GM21528 (cell line): Measurements from ENCODE around the gene TTF2.
"Not testable (repeated sequence)": the region's sequence is repeated elsewhere in the genome, so short reads cannot be mapped to it uniquely, and the experiment has no call there.

Experiments
- ATAC-seq: cut with Tn5 transposase; IDR thresholded peaks from one replicate; pipeline ENCODE4 v1.9.1; 2021; ENCODE audit warnings: mild to moderate bottlenecking, moderate library complexity; ENCODE audit not compliant: unreplicated experiment, low FRiP score

The TTF2 gene

GRCh38 chr1:117089996-117090395 is 29.9 kb downstream of the TTF2 start:
- no peak for ATAC-seq

DNA sequence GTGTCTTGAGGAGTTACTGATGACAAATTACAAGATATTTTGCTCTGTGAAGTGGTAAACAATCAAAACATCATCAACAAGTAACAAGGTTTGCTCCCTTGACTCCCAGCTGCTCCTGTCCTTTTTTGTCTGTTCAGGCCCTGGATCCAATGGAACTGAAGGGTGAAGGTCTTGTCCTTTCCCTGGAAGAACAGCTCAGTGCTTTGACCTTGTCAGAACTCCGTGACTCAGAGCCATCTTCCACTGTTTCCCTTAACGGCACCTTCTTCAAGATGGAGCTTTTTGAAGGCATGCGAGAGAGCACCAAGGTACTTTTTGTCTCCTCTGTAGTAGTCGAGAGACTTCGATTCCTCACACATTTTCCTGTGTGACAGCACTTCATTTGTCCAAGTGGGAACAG is 32.5 kb downstream of the TTF2 start:
- ATAC-seq: no peak

- ATAC-seq: no peak
Measured at GRCh38 chr1:117093091-117093534, 33.0 kb downstream of the TTF2 start.

DNA sequence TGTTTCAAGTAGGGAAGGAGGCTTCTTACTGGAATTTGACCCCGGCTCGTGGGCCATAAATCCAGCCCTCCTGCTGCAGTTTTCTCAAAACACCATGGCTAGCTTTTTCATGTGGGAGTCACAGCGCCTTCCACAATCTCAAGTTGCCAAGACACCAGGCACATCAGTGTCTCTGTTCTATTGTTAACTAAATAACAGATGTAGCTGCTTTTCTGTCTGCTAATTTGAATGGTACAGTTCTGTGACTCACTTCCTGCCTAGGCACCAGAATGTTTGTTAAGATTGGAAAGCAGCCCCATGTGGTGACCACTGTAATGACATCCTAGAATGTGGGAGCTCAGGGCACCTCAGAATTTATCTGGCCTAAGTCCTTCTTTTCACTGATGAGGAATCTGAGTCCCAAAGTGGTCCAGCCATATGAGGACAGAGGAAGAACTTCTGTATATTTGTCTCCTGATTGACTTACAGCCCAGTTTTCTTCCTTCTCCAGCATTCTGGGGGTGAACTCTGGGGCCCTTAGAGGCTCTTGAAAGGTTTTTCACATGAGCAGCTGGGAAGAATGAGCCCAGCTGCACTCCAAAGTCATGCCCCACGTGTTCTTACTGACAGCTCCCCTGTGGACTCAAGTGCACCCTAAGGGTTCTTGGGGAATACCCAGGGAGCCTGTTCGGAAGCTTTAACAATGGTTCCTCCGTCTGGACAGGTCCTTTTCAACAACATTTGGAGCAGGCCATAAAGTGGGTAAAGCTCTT is 33.9 kb downstream of the TTF2 start:
- ATAC-seq: no peak

DNA sequence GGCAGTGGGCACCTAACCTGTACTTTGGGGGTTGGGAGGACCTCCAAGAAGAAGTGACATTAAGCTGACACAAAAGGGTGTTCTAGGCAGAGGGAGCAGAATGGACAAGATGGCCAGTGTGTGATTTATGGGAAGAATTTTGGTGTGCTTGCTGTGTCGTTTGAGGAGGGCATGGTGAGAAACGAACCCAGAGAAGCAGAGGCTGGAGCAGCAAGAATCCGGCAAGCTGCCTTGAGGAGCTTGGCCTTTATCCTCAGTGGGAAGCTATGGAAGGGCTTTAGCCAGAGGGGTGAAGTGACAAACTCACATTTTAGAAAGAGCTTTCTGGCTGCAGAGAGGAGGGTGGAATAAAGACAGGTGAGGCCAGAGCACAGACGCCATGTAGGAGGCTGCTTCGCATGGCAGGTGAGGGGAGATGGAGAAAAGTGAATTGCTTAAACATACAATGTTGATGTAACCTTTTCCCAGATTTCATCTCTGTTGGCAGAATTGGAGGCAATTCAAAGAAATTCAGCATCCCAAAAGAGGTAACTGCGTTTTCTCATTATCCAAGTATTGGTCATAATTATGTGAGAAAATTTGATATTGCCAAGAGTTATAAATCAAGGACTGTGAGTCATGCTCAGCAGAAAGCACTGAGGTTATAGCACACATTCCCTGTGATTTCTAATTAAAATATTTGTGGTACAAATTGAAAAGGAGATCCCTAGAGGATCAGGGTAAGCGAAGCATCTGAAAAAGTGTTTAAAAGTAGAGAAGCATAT is 34.9 kb downstream of the TTF2 start:
- no peak for ATAC-seq

DNA sequence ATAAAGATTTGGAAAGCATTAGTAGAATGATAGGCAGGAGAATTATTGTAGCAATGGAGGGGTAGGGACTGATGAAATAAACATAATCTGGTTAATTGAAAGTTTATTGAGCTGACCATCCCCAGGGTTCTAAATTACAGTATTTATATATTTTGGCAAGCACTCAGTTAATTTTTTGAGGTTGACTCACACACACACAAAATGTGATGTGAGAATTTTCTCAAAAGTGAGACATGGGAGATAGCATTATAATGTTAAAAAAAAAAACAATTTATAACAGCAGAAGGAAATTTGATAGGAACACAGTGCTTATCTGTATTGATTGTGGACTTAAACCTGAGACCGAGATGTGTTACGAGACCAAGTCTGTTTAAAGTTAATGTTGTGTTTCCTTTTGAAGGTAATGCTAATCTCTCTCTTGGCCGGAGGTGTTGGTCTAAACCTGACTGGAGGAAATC is 36.9 kb downstream of the TTF2 start:
- no peak for ATAC-seq

GRCh38 chr1:117097443-117097842 is 37.3 kb downstream of the TTF2 start:
- no peak for ATAC-seq

GRCh38 chr1:117098287-117098890 is 38.3 kb downstream of the TTF2 start:
- no peak for ATAC-seq

GRCh38 chr1:117101334-117101733 is 41.2 kb downstream of the TTF2 start:
- no peak for ATAC-seq

DNA sequence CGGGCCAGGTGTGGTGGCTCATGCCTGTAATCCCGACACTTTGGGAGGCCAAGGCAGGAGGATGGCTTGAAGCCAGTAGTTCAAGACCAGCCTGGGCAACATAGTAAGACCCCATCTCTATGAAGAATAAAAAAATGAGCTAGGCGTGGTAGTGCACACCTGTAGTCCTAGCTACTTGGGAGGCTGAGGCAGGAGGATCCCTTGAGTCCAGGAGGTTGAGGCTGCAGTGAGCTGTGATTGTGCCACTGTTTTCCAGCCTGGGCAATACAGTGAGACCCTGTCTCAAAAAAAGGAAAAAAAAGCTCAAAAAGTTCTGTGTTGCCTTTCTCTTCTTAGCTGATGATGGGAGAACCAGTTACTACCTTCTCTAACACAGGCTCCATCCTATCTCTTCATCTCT is 41.7 kb downstream of the TTF2 start:
- not testable (repeated sequence) for ATAC-seq

DNA sequence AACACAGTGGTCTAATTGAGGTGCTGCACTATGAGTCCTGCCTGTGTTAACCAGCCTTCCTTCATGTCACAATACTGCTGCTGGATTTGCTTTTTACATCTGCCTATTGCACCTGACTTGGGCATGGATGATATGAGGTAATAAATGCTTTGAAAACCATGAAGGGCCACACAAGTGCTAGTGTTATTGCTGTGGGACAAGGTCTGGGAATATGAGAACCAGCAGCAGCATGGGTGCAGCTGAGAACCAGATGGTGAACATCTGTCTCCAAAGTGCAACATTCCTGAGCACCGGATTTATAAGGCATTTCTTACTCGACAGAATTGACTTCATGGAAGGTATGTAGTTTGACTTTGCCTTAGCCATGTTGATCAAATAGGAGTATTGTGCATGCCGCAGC is 44.9 kb downstream of the TTF2 start:
- ATAC-seq: no peak

DNA sequence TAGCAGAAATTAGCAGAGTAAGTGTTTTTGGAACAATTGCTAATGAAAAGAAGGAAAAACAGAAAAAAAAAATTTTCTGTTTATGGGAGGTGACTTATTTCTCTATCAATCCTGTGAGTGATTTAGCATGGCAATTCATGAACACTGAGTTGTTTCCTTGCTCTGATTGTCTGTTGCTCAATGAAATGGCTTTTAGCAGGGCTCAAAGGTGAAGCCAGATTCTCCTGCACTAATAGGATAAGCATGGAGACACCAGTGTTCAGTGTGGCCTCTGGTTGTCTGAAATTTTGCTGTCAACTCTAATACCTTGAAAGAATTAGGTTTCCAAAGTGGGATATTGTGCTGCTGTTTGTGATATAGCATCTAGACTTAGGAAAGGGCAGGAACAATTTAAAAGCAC is 45.6 kb downstream of the TTF2 start:
- ATAC-seq: no peak

GRCh38 chr1:117106478-117106877 is 46.4 kb downstream of the TTF2 start:
- ATAC-seq: no peak

DNA sequence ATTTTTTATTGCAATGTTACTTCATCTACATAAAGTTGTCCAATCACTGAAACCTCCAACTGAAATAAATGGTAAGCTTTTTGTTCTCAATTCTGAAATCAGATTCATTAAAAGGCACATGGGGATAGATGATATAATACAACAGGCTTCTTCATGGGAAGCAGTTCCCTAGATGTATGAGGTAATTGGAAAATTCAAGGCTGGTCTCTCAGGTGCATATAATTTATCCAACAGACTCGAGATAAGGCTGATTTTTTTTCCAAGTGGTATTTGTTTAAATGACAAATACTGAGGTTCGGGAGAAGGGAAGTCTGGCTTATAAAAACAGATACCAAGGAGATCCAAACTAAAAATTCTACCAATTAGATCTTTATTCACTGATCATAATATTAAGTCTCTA is 47.2 kb downstream of the TTF2 start:
- no peak for ATAC-seq

DNA sequence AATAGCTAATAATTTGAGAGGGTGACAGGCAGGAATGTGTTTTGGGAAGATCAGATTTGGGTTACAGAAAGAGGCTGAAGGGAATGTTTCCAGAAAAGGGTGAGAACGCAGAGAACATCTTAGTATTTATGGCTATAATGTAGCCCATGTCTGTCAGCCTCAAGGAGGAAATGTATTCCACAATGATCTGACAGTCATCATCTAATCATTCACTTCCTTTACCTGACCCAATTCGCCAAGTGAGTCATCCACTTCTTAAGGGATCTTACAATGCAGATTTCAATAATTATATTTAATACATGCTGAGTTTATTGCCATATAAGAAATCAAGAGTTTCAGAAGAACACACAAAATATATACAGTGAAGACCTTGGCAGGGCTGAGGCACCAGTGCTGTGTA is 50.6 kb downstream of the TTF2 start:
- ATAC-seq: no peak

GRCh38 chr1:117112047-117112717 is 52.1 kb downstream of the TTF2 start:
- ATAC-seq: no peak

GRCh38 chr1:117113199-117113598 is 53.1 kb downstream of the TTF2 start:
- no peak for ATAC-seq

DNA sequence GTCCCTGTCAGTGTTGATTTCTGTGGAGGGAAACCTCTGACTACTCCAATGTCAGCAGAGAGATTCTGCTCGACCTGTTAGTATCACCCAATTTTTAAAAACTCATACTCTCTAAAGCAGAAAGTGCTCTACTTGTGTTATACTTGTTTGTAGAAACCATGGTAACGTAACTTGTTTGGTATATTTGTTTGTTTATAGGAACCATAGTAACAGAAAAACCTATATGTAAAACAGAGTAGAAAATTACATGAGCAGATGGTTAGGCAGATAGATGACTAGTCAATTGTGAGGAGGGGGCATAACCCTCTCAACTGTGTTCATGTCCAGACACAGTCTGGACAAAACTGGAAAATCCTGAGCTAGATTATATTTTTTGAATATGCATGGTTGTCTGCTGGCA is 54.8 kb downstream of the TTF2 start:
- ATAC-seq: no peak

DNA sequence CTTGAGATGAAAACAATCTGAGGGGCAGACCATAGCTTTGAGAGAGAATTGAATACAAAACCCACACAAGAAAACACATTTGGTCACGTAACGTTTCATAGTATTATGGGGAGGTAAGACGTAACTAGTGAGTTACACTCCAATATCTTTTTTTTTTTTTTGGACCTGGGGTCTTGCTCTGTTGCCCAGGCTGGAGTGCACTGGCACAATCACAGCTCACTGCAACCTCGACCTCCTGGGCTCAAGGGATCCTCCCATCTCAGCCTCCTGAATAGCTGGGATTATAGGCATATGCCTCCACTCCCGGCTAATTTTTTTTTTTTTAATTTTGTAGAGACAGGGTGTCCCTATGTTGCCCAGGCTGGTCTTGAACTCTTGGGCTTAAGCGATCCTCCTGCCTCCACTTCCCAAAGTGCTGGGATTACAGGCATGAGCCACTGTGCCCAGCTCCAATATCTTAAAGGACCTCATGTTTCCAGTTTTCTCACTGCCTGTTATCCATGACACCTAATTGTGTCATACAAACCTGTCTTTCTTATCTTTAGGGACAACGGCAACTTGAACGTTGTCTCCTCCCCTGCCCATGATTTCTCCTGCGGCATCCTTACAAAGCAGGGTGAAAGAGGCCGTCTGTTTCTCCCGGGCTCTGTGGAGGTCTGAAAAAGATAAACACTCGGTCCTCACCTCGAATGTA is 56.1 kb downstream of the TTF2 start:
- no peak for ATAC-seq

- no peak for ATAC-seq
Measured at GRCh38 chr1:117116784-117117130, 56.6 kb downstream of the TTF2 start.
